NB4 (cell line): ENCODE measurements around the gene SLC24A4.

Experiments used
- CTCF ChIP-seq: IDR thresholded peaks from one replicate; pipeline ENCODE4 v1.5.1; 2012; ENCODE audit warnings: low read depth, low read length
- MYC ChIP-seq: IDR thresholded peaks from 2 replicates; pipeline ENCODE4 v1.6.1; 2011; ENCODE audit warnings: low read depth, low read length
- POLR2A ChIP-seq: IDR thresholded peaks from 2 replicates; pipeline ENCODE4 v1.6.1; 2011; ENCODE audit warnings: mild to moderate bottlenecking; ENCODE audit not compliant: insufficient read length; ENCODE audit errors: extremely low read depth

DNA sequence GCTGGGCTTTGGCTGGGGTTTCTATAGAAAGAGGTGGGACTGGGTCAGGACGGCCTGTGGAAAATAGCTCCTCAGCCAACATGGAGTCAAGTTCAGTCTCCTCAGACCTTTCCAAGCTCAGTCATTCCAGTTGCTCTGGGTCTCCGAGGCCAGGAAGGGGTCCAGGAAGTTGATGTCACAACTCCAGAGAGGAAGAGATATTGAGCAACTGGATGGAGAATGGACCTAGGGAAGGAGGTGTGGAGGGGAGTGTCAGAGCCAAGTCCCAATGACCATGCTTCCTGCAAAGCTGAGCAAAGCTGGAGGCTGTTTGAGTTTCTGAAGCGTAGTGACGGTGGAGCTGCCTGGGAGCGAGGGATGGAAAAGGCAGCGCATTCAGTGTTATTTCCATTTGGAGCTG, 86.1 kb downstream of the SLC24A4 start:
- TF ChIP-seq MYC, result no peak
- no peak for TF ChIP-seq CTCF
- TF ChIP-seq POLR2A, result no peak
